Right lobe of liver (tissue), 6 donors: Measurements from ENCODE around the gene ANO2. TPM values are rescaled to one million over a fixed set of nuclear protein-coding genes. Genes with fewer than 3 reads are reported as not detected.
A peak's percentile ranks its signal among the peaks of the same experiment; 100 is the strongest.

Experiments used
- ATAC-seq, 4 donors: fragments of 200-7000 bp; cut with Tn5 transposase; one replicate each; pipeline ENCODE4 v1.9.1; 2020; ENCODE audit warnings: mild to moderate bottlenecking in 4 of 4, moderate library complexity in 4 of 4
- DNase-seq, 3 donors: peaks; one replicate each; pipeline ENCODE4 v3.0.0-alpha.2; 2020
- H3K27ac ChIP-seq, 3 donors: fragments of 200-600 bp; one replicate each; pipeline ENCODE4 v1.8.0; 2022
- H3K27me3 ChIP-seq, 2 donors: fragments of 200-600 bp; one replicate each; pipeline ENCODE4 v1.8.0; 2022
- H3K36me3 ChIP-seq, 4 donors: fragments of 200-600 bp; sonication (generic) in 1 of 4; one replicate each; pipeline versions ENCODE4 v1.5.1 to v1.8.0; 2017 to 2022; ENCODE audit warnings: control low read depth in 1 of 4
- H3K4me1 ChIP-seq, 4 donors: fragments of 200-600 bp; sonication (generic) in 1 of 4; one replicate each; pipeline versions ENCODE4 v1.5.1 to v1.8.0; 2017 to 2022; ENCODE audit warnings: control low read depth in 1 of 4
- H3K4me3 ChIP-seq, 3 donors: fragments of 200-600 bp; one replicate each; pipeline ENCODE4 v1.8.0; 2022
- H3K9me3 ChIP-seq, 4 donors: fragments of 200-600 bp; sonication (generic) in 1 of 4; one replicate each; pipeline versions ENCODE4 v1.5.1 to v1.8.0; 2017 to 2022; ENCODE audit warnings: control low read depth in 1 of 4
- CTCF ChIP-seq, 4 donors: fragments of 200-600 bp in 3 of 4; fragments of 450-650 bp in 1 of 4; IDR thresholded peaks; one replicate each; pipeline versions ENCODE4 v1.5.1 to v1.8.0; 2016 to 2022; ENCODE audit warnings: antibody characterized with exemption in 4 of 4, mild to moderate bottlenecking in 2 of 4
- POLR2A ChIP-seq: fragments of 450-650 bp; IDR thresholded peaks from one replicate; pipeline ENCODE4 v1.6.1; 2017; ENCODE audit warnings: antibody characterized with exemption, mild to moderate bottlenecking
- WGBS: methylation state at CpG from one replicate; pipeline ENCODE4 v1.1.6; 2018; ENCODE audit warnings: low coverage, low lambda C conversion rate; ENCODE audit not compliant: insufficient coverage; ENCODE audit errors: missing lambda C conversion rate; 5-methylcytosine and 5-hydroxymethylcytosine counted together
- intact Hi-C, 2 donors: fragments of 100-400 bp; cut with DNase I; formaldehyde crosslinking; loops; one replicate each; pipeline versions ENCODE4 v1.11.2 to v1.14.1; 2022
- total RNA-seq, 6 experiments: library from RNA; depleted of rRNA in 2 of 6; stranded (reverse); fragments of >200 nt in 2 of 6; fragmentation: NEBNext Ultra II Directional in 3 of 6; extraction: Animal tissue kit (Norgen Biotek cat#: 25700) in 3 of 6; gene quantifications; one replicate each; pipeline versions ENCODE4 v1.1.0 to v1.2.4, GENCODE V29; 2016 to 2023
- donor health status: DM: no; HTN: yes; CAD: no.
- donor health status: DM: no; HTN: no; CAD: no.
- donor health status: DM: no; HTN: no; CAD: no.
- donor health status: DM: no; HTN: yes; CAD: no.
- donor health status: DM: no; HTN: yes; CAD: no.

The ANO2 gene
- total RNA-seq, 6 experiments from 2014 or later: 0.06 to 0.89 (median 0.32) TPM; not detected in 1

DNA sequence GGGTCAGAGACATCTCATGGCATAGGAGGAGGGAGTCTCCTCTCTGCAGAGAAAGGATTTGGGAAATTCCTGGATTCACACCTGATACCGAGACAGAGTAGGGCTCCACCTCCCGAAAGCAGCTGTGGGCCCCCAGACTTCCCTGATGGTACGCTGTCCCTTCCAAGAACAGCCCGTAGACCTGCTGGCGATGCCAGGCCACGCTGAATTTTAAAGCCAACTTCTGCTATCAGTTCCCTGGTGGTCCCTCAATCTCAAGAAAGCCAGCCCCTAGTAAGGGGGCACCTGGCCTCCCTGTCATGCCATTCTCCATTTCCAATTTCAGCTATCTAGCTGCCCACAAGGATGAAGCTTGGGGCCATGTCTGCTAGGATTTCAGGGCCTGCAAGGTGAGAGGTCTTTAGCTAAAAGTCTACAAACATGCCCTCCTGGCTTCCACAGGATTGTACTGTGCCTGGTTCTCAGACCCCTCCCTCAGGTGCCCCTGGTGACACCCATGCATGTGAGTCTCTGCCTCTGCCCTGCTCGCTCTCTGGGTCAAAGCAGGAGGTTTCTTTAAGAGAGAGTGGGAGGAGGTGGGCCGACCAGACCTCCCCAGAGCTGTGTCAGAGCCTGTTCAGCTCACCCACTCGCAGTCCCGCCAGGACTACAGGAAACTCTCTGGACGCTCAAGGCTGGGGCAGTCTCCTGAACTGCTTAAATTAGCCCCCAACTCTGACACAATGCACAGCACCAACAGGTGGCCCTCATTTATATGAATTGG is 30.5 kb downstream of the ANO2 start:
- H3K4me1 ChIP-seq: no peaks in the 10 kb centered on the region
- no peaks in the 10 kb centered on the region for H3K9me3 ChIP-seq
- no peak overlapping the region for H3K4me3 ChIP-seq
- ATAC-seq: no peak
- no peak for TF ChIP-seq CTCF (IDR thresholded peaks at IDR 0.05)
- TF ChIP-seq POLR2A: no peak
- 20% methylated on average over 1 of the region's 11 CpGs for WGBS
- H3K27ac ChIP-seq: no peak overlapping the region
- H3K36me3 ChIP-seq: no peaks in the 10 kb centered on the region
- H3K27me3 ChIP-seq: no peaks in the 10 kb centered on the region
- intact Hi-C loops: no loop called here
- DNase-seq: peak in 1 of 3 donors; percentile 10

GRCh38 chr12:5913387-5913786 is 31.7 kb downstream of the ANO2 start:
- Histone ChIP-seq H3K4me3 (no peak overlapping the region), H3K27me3 (no peaks in the 10 kb centered on the region)
- 70% methylated on average over 6 of the region's 9 CpGs for WGBS

GRCh38 chr12:5912437-5913334 is 32.4 kb downstream of the ANO2 start:
- no peak for ATAC-seq
- H3K9me3 ChIP-seq: no peaks in the 10 kb centered on the region

More at GRCh38 chr12:5913387-5913786, 31.7 kb downstream of the ANO2 start:
- Histone ChIP-seq H3K36me3 (no peaks in the 10 kb centered on the region), H3K9me3 (no peaks in the 10 kb centered on the region), H3K4me1 (no peaks in the 10 kb centered on the region), H3K27ac (no peak overlapping the region)
- DNase-seq (peak in 1 of 3 donors; percentile 13), ATAC-seq (no peak)
- TF ChIP-seq CTCF (IDR thresholded peaks at IDR 0.05): no peak
- no peak for TF ChIP-seq POLR2A
- intact Hi-C loops: no loop called here

GRCh38 chr12:5912011-5912410 is 33.0 kb downstream of the ANO2 start:
- no peaks in the 10 kb centered on the region for H3K4me1 ChIP-seq
- no peaks in the 10 kb centered on the region for H3K9me3 ChIP-seq
- WGBS: 44% methylated on average over 2 of the region's 3 CpGs
- H3K36me3 ChIP-seq: no peaks in the 10 kb centered on the region
- no peak overlapping the region for H3K27ac ChIP-seq
- no peak for ATAC-seq
- no peak overlapping the region for H3K4me3 ChIP-seq
- H3K27me3 ChIP-seq: no peaks in the 10 kb centered on the region
- peak in 1 of 3 donors; percentile 10 for DNase-seq
- no peak for TF ChIP-seq CTCF (IDR thresholded peaks at IDR 0.05)
- no peak for TF ChIP-seq POLR2A
- intact Hi-C loops: no loop called here

More at GRCh38 chr12:5912437-5913334, 32.4 kb downstream of the ANO2 start:
- no peak for TF ChIP-seq POLR2A
- no peak for TF ChIP-seq CTCF (IDR thresholded peaks at IDR 0.05)
- intact Hi-C loops: no loop called here
- peak in 1 of 3 donors; percentile 19 for DNase-seq
- Histone ChIP-seq H3K36me3 (no peaks in the 10 kb centered on the region), H3K27ac (no peak overlapping the region), H3K4me3 (no peak overlapping the region), H3K4me1 (no peaks in the 10 kb centered on the region), H3K27me3 (no peaks in the 10 kb centered on the region)
- WGBS: 46% methylated on average over 13 of the region's 19 CpGs
